IMR-90 (cell line): ENCODE results near the gene HOOK1. TPM values are rescaled to one million over a fixed set of nuclear protein-coding genes. Genes with fewer than 3 reads are reported as not detected.
A peak's percentile ranks its signal among the peaks of the same experiment; 100 is the strongest.

ENCODE experiments used
- ATAC-seq: fragments of 200-7000 bp; cut with Tn5 transposase; 2 replicates; pipeline ENCODE4 v1.9.1; 2020; ENCODE audit warnings: low read depth, mild to moderate bottlenecking, moderate library complexity
- BruUV-seq: library from RNA; stranded (reverse); fragments of 400-500 nt; replicated peaks from 2 replicates; lab custom pipeline; 2021; lab: Mats Ljungman, UMichigan
- CTCF ChIA-PET: fragments of 300-600 bp; formaldehyde crosslinking; extraction: SDS; loops from one replicate; lab custom pipeline; 2021; ENCODE audit warnings: antibody characterized with exemption; lab: Yijun Ruan, JAX
- POLR2A ChIA-PET: fragments of 300-600 bp; sonication (Branson Sonifier 250); formaldehyde crosslinking; loops from one replicate; lab custom pipeline; 2022; ENCODE audit warnings: antibody characterized with exemption; ENCODE audit not compliant: unreplicated experiment; lab: Charles Lee
- DNase-seq: peaks from one replicate; pipeline ENCODE4 v3.0.0; 2013
- H2AFZ ChIP-seq: replicated peaks from 2 replicates; pipeline ENCODE3; 2013; ENCODE audit warnings: low read length, mild to moderate bottlenecking; ENCODE audit not compliant: poor library complexity
- H2AK5ac ChIP-seq: 2 replicates; pipeline ENCODE4 v1.6.1; 2013; ENCODE audit warnings: low read depth, low read length, inconsistent platforms
- H2AK9ac ChIP-seq: replicated peaks from 2 replicates; pipeline ENCODE3; 2013; ENCODE audit warnings: mild to moderate bottlenecking, low read depth, low read length, moderate library complexity; ENCODE audit not compliant: poor library complexity
- H2BK120ac ChIP-seq: 2 replicates; pipeline ENCODE4 v1.6.1; 2013; ENCODE audit warnings: low read depth, low read length, inconsistent platforms
- H2BK15ac ChIP-seq: 3 replicates; pipeline ENCODE4 v1.6.1; 2013; ENCODE audit warnings: low read depth, low read length, inconsistent platforms
- H2BK20ac ChIP-seq: 2 replicates; pipeline ENCODE4 v1.6.1; 2013; ENCODE audit warnings: low read depth, mild to moderate bottlenecking, inconsistent platforms, low read length, moderate library complexity
- H2BK5ac ChIP-seq: 2 replicates; pipeline ENCODE4 v1.6.1; 2013; ENCODE audit warnings: mild to moderate bottlenecking, low read depth, low read length, inconsistent platforms; ENCODE audit not compliant: poor library complexity, severe bottlenecking
- H3K14ac ChIP-seq: replicated peaks from 2 replicates; pipeline ENCODE4 v1.6.1; 2013; ENCODE audit warnings: low read depth, low read length, inconsistent platforms
- H3K18ac ChIP-seq: 2 replicates; pipeline ENCODE4 v1.6.1; 2013; ENCODE audit warnings: low read depth, low read length, control low read depth
- H3K23ac ChIP-seq: 2 replicates; pipeline ENCODE4 v1.6.1; 2013; ENCODE audit warnings: low read depth, low read length, inconsistent platforms
- H3K27ac ChIP-seq: 2 replicates; pipeline ENCODE4 v1.5.1; 2013; ENCODE audit warnings: mild to moderate bottlenecking, control low read depth, low read length; ENCODE audit not compliant: insufficient read depth
- H3K27me3 ChIP-seq: 2 replicates; pipeline ENCODE4 v1.6.1; 2013; ENCODE audit warnings: low read length; ENCODE audit not compliant: control insufficient read depth, insufficient read depth
- H3K36me3 ChIP-seq: 2 replicates; pipeline ENCODE4 v1.6.1; 2013; ENCODE audit warnings: low read length, mixed read lengths; ENCODE audit not compliant: control insufficient read depth, insufficient read depth
- H3K4ac ChIP-seq: 2 replicates; pipeline ENCODE4 v1.6.1; 2013; ENCODE audit warnings: low read depth, low read length, inconsistent platforms
- H3K4me1 ChIP-seq: 2 replicates; pipeline ENCODE4 v1.6.1; 2013; ENCODE audit warnings: low read length, mixed read lengths; ENCODE audit not compliant: control insufficient read depth, insufficient read depth
- H3K4me2 ChIP-seq: 2 replicates; pipeline ENCODE4 v1.6.1; 2013; ENCODE audit warnings: low read depth, mild to moderate bottlenecking, control low read depth, low read length, moderate library complexity
- H3K4me3 ChIP-seq: 2 replicates; pipeline ENCODE4 v1.5.1; 2013; ENCODE audit warnings: low read depth, mild to moderate bottlenecking, control low read depth, low read length, moderate library complexity; ENCODE audit not compliant: insufficient read depth
- H3K56ac ChIP-seq: 2 replicates; pipeline ENCODE4 v1.6.1; 2013; ENCODE audit warnings: low read length, inconsistent platforms; ENCODE audit not compliant: insufficient read depth; ENCODE audit errors: extremely low read depth
- H3K79me1 ChIP-seq, 2 experiments: 2 replicates each; pipeline ENCODE4 v1.6.1; 2013; ENCODE audit warnings: low read length in 2 of 2, inconsistent platforms in 1 of 2, low read depth in 1 of 2
- H3K9ac ChIP-seq: 2 replicates; pipeline ENCODE4 v1.6.1; 2013; ENCODE audit warnings: low read depth, low read length, control low read depth
- H3K9me1 ChIP-seq: 2 replicates; pipeline ENCODE4 v1.6.1; 2013; ENCODE audit warnings: low read length, inconsistent platforms; ENCODE audit not compliant: insufficient read depth
- H3K9me3 ChIP-seq: 2 replicates; pipeline ENCODE4 v1.6.1; 2013; ENCODE audit warnings: low read length; ENCODE audit not compliant: control insufficient read depth, insufficient read depth
- H4K20me1 ChIP-seq: 2 replicates; pipeline ENCODE4 v1.6.1; 2013; ENCODE audit warnings: low read length, inconsistent platforms; ENCODE audit not compliant: insufficient read depth
- H4K5ac ChIP-seq: 2 replicates; pipeline ENCODE4 v1.6.1; 2013; ENCODE audit warnings: mild to moderate bottlenecking, low read depth, low read length, control low read depth
- H4K8ac ChIP-seq, 2 experiments: 2 replicates each; pipeline ENCODE4 v1.6.1; 2013; ENCODE audit warnings: low read depth in 2 of 2, low read length in 2 of 2, control low read depth in 1 of 2, inconsistent platforms in 1 of 2
- H4K91ac ChIP-seq: 2 replicates; pipeline ENCODE4 v1.6.1; 2013; ENCODE audit warnings: low read depth, low read length, inconsistent platforms; ENCODE audit not compliant: insufficient read depth
- RCOR1 ChIP-seq: IDR thresholded peaks from 2 replicates; pipeline ENCODE4 v1.6.1; 2012; ENCODE audit warnings: mild to moderate bottlenecking, low read length, improper control_type of control experiment; ENCODE audit not compliant: insufficient replicate concordance
- WGBS, 2 experiments: methylation state at CpG; one replicate each; pipeline versions ENCODE4 v1.1.5 to v1.1.7; 2013; ENCODE audit warnings: missing lambda C conversion rate in 2 of 2; ENCODE audit not compliant: insufficient read length in 1 of 2; ENCODE audit errors: extremely low coverage in 2 of 2; 5-methylcytosine and 5-hydroxymethylcytosine counted together
- dilution Hi-C: fragments of 300-500 bp; cut with HindIII; formaldehyde crosslinking; loops from one replicate; pipeline ENCODE4 v1.14.3; 2018; ENCODE audit warnings: low sequenced_read_pairs; ENCODE audit not compliant: unreplicated experiment
- in situ Hi-C: fragments of 300-500 bp; cut with MboI; formaldehyde crosslinking; loops from 3 replicates; pipeline ENCODE4 v1.14.3; 2019; ENCODE audit warnings: low sequenced_read_pairs, inconsistent platforms, mixed read lengths
- intact Hi-C: fragments of 100-400 bp; cut with micrococcal nuclease; formaldehyde crosslinking; loops from 2 replicates; pipeline ENCODE4 v1.10.0; 2022
- polyA plus RNA-seq, 3 experiments: library from polyadenylated mRNA; depleted of rRNA; stranded (reverse); fragments of >200 nt; gene quantifications; 2 replicates each; pipeline ENCODE4 v1.2.3, GENCODE V29; 2012; ENCODE audit warnings: low replicate concordance in 1 of 3
- total RNA-seq: library from RNA; depleted of rRNA; stranded (reverse); fragments of >200 nt; gene quantifications from 2 replicates; pipeline ENCODE4 v1.2.3, GENCODE V29; 2012
- TF ChIP-seq, protein P1 (sequence below): fragments of 150-350 bp; IDR thresholded peaks from 2 replicates; pipeline ENCODE4 v1.6.1; 2016; ENCODE audit warnings: low read depth, mild to moderate bottlenecking, low read length, moderate library complexity, borderline replicate concordance
- TF ChIP-seq, protein P2 (sequence below): fragments of 150-350 bp; IDR thresholded peaks from 2 replicates; pipeline ENCODE4 v1.6.1; 2017; ENCODE audit warnings: mild to moderate bottlenecking, antibody characterized with exemption, low read length, low read depth

The HOOK1 gene
- total and polyA plus RNA-seq, 2 of the 4 experiments (the other 2 are of a cell fraction), result not detected

DNA sequence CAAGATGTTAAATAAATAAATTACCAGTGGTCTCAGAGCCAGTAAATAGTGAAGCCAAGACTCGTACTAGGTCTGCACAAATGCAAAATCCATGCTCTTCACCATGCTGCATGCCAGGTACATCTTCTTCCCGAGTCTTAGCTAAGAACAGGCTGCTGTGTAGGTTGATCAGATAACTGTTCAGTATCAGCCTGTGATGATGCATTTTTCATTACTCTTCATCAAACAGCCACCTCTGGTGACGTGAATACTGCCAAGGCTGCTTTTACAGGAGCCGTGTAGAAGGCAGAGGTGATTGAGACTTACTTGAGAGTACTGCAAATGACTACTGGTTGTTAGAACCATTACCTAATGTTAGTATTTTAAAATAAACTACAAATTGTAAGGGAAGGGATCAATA is 39.3 kb upstream of the HOOK1 start:
- no peaks in the 10 kb centered on the region for H3K27me3 ChIP-seq
- H2BK5ac ChIP-seq, result no peak overlapping the region
- WGBS, 2 experiments, result no CpG with 5 or more reads among the region's 4 CpGs
- no peak overlapping the region; the same call in 2 of the 3 replicates for H2BK15ac ChIP-seq
- no peak overlapping the region for H3K4me3 ChIP-seq
- intact Hi-C loops, result loop anchor here (5.0 kb wide), 1 partner anchor 172 kb away; no protein-coding TSS in a partner anchor
- dilution Hi-C loops, result no loop called here
- H3K23ac ChIP-seq, result 0 out of 2 replicates have a peak overlapping the region, but pooled peaks have one; percentile 32
- H3K9ac ChIP-seq, result no peak overlapping the region
- peaks cover 11% of the 10 kb centered on the region for H3K9me1 ChIP-seq
- H2BK120ac ChIP-seq, result no peak overlapping the region
- peak overlapping the region; percentile 28; the same call in 1 of the 2 replicates for H4K91ac ChIP-seq
- H3K36me3 ChIP-seq, result no peaks in the 10 kb centered on the region
- DNase-seq, result no peak
- ATAC-seq, result no peak
- POLR2A ChIA-PET, result no interaction called here
- peak overlapping the region; percentile 56 for H3K4ac ChIP-seq
- H3K79me1 ChIP-seq, result no peaks in the 10 kb centered on the region
- in situ Hi-C loops, result no loop called here
- no peaks in the 10 kb centered on the region for H3K9me3 ChIP-seq
- H2AFZ ChIP-seq, result no peak overlapping the region
- 0 out of 2 replicates have a peak overlapping the region, but pooled peaks have one; percentile 71 for H3K14ac ChIP-seq
- H4K20me1 ChIP-seq, result no peaks in the 10 kb centered on the region
- no peak overlapping the region for H4K8ac ChIP-seq
- H2AK5ac ChIP-seq, result no peak overlapping the region
- no peak for TF ChIP-seq RCOR1
- TF ChIP-seq, protein P1, sequence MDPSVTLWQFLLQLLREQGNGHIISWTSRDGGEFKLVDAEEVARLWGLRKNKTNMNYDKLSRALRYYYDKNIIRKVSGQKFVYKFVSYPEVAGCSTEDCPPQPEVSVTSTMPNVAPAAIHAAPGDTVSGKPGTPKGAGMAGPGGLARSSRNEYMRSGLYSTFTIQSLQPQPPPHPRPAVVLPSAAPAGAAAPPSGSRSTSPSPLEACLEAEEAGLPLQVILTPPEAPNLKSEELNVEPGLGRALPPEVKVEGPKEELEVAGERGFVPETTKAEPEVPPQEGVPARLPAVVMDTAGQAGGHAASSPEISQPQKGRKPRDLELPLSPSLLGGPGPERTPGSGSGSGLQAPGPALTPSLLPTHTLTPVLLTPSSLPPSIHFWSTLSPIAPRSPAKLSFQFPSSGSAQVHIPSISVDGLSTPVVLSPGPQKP, result no peak
- TF ChIP-seq, protein P2, sequence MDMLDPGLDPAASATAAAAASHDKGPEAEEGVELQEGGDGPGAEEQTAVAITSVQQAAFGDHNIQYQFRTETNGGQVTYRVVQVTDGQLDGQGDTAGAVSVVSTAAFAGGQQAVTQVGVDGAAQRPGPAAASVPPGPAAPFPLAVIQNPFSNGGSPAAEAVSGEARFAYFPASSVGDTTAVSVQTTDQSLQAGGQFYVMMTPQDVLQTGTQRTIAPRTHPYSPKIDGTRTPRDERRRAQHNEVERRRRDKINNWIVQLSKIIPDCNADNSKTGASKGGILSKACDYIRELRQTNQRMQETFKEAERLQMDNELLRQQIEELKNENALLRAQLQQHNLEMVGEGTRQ, result no peak
- H3K4me2 ChIP-seq, result no peak overlapping the region
- no peak overlapping the region for H4K5ac ChIP-seq
- H2BK20ac ChIP-seq, result peak overlapping the region; percentile 22; the same call in 1 of the 2 replicates
- H3K4me1 ChIP-seq, result peaks cover 11% of the 10 kb centered on the region
- H2AK9ac ChIP-seq, result no peak overlapping the region
- no TSS peak for BruUV-seq
- H3K18ac ChIP-seq, result no peak overlapping the region
- no peak overlapping the region for H3K27ac ChIP-seq
- CTCF ChIA-PET, result no interaction called here
- H3K56ac ChIP-seq, result no peak overlapping the region
